GM19193 (cell line): Measurements from ENCODE around the gene ATG4A.

ENCODE experiments used
- POLR2A ChIP-seq: IDR thresholded peaks from 4 replicates; pipeline ENCODE4 v1.6.1; 2011; ENCODE audit not compliant: insufficient read depth, insufficient read length; ENCODE audit errors: extremely low read depth

ATG4A gene

GRCh38 chrX:108177351-108178142 lies 86.0 kb downstream of the ATG4A start:
- no peak for TF ChIP-seq POLR2A

DNA sequence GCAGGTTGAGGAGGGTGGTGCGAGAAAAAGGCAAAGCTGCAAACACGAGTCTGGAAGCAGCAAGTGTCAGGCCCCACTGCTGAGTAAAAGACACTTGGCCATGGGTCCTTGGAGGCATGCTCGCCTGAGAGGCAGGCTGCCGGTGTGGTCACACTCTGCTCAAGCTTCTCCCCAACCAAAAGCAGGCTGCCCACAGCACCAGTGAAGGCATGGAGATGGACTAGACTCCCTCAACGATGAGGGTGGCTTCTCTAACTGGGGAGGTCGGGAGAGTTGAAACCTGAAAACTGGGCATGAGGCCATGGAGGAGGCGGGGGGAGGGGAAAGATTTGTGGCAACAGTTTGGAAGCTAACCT lies 86.5 kb downstream of the ATG4A start:
- TF ChIP-seq POLR2A = no peak

GRCh38 chrX:108186811-108187210 lies 95.2 kb downstream of the ATG4A start:
- TF ChIP-seq POLR2A = no peak

GRCh38 chrX:108198420-108198819 lies 106.8 kb downstream of the ATG4A start:
- no peak for TF ChIP-seq POLR2A

DNA sequence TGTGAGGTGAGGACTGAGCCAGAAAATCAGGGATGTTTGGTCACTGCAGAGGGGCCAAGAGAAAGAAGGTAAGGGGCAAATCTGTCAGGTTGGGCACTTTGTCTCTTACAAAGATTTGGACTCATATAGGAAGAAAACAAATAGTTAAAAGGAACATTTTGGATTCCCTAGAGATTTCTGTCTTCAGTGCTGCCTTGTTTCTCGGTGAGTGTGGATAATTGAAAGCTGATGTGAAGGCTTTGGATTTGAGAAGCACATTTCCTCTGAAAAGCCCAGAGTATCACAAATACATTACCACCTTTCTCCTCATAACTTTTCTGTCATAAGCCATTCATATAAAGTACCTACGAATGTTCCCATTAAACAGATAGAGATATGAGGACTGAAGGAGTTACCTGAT lies 107.5 kb downstream of the ATG4A start:
- TF ChIP-seq POLR2A = no peak

DNA sequence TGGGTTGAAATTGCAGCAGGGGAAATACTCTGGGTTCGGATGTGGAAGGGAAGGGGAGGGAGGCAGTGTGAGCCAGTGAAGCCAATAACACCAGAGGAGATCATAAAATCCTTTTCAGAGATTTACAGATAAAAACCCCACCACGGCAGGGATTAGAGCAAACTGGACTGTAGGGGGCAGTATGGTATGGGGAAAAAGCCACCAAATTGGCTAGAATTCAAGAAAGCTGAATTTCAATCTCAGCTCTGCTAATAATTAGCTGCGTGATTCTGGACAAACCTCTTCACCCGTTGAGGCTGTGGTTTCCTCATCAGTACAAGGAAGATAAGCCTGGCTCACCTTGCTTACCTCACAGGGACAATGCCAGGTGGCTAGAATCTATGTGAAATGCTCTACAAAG lies 108.1 kb downstream of the ATG4A start:
- TF ChIP-seq POLR2A = no peak

GRCh38 chrX:108203540-108203939 lies 112.0 kb downstream of the ATG4A start:
- no peak for TF ChIP-seq POLR2A
